Choroid plexus epithelial cell (primary cell): ENCODE results near the gene WDR36.

ENCODE experiments used
- DNase-seq: peaks from one replicate; pipeline ENCODE4 v3.0.0-alpha.2; 2010; ENCODE audit warnings: low read depth
- H3K4me3 ChIP-seq: 2 replicates; pipeline ENCODE4 v1.5.1; 2011; ENCODE audit warnings: low read depth, mild to moderate bottlenecking, control low read depth, low read length, moderate library complexity
- CTCF ChIP-seq: conservative IDR thresholded peaks from 2 replicates; pipeline ENCODE4 v1.5.1; 2011; ENCODE audit warnings: low read depth, mild to moderate bottlenecking, control low read depth, inconsistent platforms, low read length, moderate library complexity

The WDR36 gene

GRCh38 chr5:111074244-111074643, 17.9 kb upstream of the WDR36 start:
- DNase-seq: no peak
- H3K4me3 ChIP-seq: peak overlapping the region; percentile 67
- no peak for TF ChIP-seq CTCF

GRCh38 chr5:111075520-111075919, 16.6 kb upstream of the WDR36 start:
- TF ChIP-seq CTCF: no peak
- peak; percentile 93 for DNase-seq
- no peak overlapping the region for H3K4me3 ChIP-seq

- no peak for TF ChIP-seq CTCF
- no peak overlapping the region for H3K4me3 ChIP-seq
- no peak for DNase-seq
These were observed 16.1 kb upstream of the WDR36 start for GRCh38 chr5:111076091-111076490.

GRCh38 chr5:111077678-111078077, 14.5 kb upstream of the WDR36 start:
- H3K4me3 ChIP-seq: no peak overlapping the region
- TF ChIP-seq CTCF: no peak
- DNase-seq: no peak

- H3K4me3 ChIP-seq: no peak overlapping the region
- DNase-seq: peak; percentile 47
- TF ChIP-seq CTCF: no peak
These were observed 12.3 kb upstream of the WDR36 start for GRCh38 chr5:111079846-111080245.

GRCh38 chr5:111083323-111083722, 8.8 kb upstream of the WDR36 start:
- DNase-seq: no peak

More at GRCh38 chr5:111083323-111083722, 8.8 kb upstream of the WDR36 start:
- H3K4me3 ChIP-seq: no peak overlapping the region
- TF ChIP-seq CTCF: no peak
